Measurements from ENCODE around the gene PDE3B. TPM values are rescaled to one million over a fixed set of nuclear protein-coding genes. Genes with fewer than 3 reads are reported as not detected.

Gene PDE3B
- total RNA-seq, 1 experiment from 2014 or later: 6.7 TPM

DNA sequence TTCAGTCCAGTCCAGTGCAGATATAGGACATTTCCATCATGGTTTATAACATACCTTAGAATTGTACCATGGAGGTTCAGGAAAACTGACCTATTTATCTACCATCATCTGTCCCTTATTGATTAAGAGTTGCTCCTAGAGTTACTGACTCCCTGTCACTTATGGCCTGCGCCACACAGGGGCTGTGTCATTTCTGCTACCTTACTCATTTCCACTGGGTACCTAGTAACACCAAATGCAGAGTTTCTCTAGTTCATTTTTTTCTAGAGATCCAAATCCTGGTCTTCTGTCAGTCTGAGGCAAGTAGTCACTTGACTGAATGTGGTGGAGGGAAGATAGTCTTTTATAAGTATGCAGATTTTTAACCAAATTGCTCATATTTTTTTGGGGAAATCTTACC is 59.2 kb downstream of the PDE3B start:
- TF ChIP-seq SRF (IDR thresholded peaks at IDR 0.05; ENCODE audit: low read depth) (no peak), EZH2phosphoT487 (IDR thresholded peaks at IDR 0.05; ENCODE audit: borderline replicate concordance) (no peak), CTCF (IDR thresholded peaks at IDR 0.05 in 2 of 3, conservative IDR thresholded peaks at IDR 0.05 in 1 of 3; ENCODE audit: borderline replicate concordance in 1 of 3, insufficient read depth in 1 of 3, low read depth in 2 of 3, low read length in 2 of 3) (no peak)
- TF ChIP-seq, protein P1, sequence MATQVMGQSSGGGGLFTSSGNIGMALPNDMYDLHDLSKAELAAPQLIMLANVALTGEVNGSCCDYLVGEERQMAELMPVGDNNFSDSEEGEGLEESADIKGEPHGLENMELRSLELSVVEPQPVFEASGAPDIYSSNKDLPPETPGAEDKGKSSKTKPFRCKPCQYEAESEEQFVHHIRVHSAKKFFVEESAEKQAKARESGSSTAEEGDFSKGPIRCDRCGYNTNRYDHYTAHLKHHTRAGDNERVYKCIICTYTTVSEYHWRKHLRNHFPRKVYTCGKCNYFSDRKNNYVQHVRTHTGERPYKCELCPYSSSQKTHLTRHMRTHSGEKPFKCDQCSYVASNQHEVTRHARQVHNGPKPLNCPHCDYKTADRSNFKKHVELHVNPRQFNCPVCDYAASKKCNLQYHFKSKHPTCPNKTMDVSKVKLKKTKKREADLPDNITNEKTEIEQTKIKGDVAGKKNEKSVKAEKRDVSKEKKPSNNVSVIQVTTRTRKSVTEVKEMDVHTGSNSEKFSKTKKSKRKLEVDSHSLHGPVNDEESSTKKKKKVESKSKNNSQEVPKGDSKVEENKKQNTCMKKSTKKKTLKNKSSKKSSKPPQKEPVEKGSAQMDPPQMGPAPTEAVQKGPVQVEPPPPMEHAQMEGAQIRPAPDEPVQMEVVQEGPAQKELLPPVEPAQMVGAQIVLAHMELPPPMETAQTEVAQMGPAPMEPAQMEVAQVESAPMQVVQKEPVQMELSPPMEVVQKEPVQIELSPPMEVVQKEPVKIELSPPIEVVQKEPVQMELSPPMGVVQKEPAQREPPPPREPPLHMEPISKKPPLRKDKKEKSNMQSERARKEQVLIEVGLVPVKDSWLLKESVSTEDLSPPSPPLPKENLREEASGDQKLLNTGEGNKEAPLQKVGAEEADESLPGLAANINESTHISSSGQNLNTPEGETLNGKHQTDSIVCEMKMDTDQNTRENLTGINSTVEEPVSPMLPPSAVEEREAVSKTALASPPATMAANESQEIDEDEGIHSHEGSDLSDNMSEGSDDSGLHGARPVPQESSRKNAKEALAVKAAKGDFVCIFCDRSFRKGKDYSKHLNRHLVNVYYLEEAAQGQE (IDR thresholded peaks at IDR 0.05; ENCODE audit: low read depth): no peak
- H3K27me3 ChIP-seq (ENCODE audit: insufficient read depth, low read length): no peaks in the 10 kb centered on the region
- no TSS peak for BruUV-seq (replicated peaks)
- DNase-seq (ENCODE audit: low read depth, low spot score) (no peak), ATAC-seq (no peak)
- no peak overlapping the region for H3K4me2 ChIP-seq (ENCODE audit: low read length)
- ChIA-PET POLR2A (no interaction called here), CTCF (no interaction called here), RAD21 (ENCODE audit: low non-redundant PET in 1 of 2, low total read pairs in 2 of 2, uncharacterized antibody in 2 of 2, unreplicated experiment in 2 of 2) (no interaction called here)
- H3K79me2 ChIP-seq (ENCODE audit: insufficient read depth, low read length): no peaks in the 10 kb centered on the region
- no peaks in the 10 kb centered on the region for H3K36me3 ChIP-seq (ENCODE audit: control insufficient read depth in 1 of 2, insufficient read depth in 2 of 2, low read length in 2 of 2)
- no peak overlapping the region for H3K27ac ChIP-seq (ENCODE audit: low read depth, low read length)
- peaks cover 4 to 5% of the 10 kb centered on the region in 2 experiments; a peak in 1 of 4 replicates for H3K9me3 ChIP-seq (ENCODE audit: control insufficient read depth in 1 of 2, insufficient read depth in 1 of 2, low read depth in 1 of 2, low read length in 2 of 2)
- H2AFZ ChIP-seq (ENCODE audit: low read depth, low read length, poor library complexity, severe bottlenecking): no peak overlapping the region
- no peaks in the 10 kb centered on the region for H3K9me2 ChIP-seq (ENCODE audit: insufficient read depth)
- H3K4me3 ChIP-seq (replicated peaks in 1 of 2; ENCODE audit: low read depth in 1 of 2, low read length in 2 of 2): no peak overlapping the region
- no peak overlapping the region for H3K9ac ChIP-seq (ENCODE audit: low read length)
- H4K20me1 ChIP-seq (ENCODE audit: insufficient read depth): no peaks in the 10 kb centered on the region
- intact Hi-C loops (cut with micrococcal nuclease): no loop called here
- no peaks in the 10 kb centered on the region for H3K4me1 ChIP-seq (ENCODE audit: control insufficient read depth in 1 of 2, insufficient read depth in 2 of 2, low read length in 2 of 2)
